AG08396 (cell line): ENCODE results near the gene RASL10A.

Experiments used
- DNase-seq: peaks from one replicate; pipeline ENCODE4 v3.0.0; 2012; ENCODE audit warnings: low spot score, mixed read lengths

RASL10A gene

GRCh38 chr22:29305836-29306174, 9.7 kb downstream of the RASL10A start:
- no peak for DNase-seq

DNA sequence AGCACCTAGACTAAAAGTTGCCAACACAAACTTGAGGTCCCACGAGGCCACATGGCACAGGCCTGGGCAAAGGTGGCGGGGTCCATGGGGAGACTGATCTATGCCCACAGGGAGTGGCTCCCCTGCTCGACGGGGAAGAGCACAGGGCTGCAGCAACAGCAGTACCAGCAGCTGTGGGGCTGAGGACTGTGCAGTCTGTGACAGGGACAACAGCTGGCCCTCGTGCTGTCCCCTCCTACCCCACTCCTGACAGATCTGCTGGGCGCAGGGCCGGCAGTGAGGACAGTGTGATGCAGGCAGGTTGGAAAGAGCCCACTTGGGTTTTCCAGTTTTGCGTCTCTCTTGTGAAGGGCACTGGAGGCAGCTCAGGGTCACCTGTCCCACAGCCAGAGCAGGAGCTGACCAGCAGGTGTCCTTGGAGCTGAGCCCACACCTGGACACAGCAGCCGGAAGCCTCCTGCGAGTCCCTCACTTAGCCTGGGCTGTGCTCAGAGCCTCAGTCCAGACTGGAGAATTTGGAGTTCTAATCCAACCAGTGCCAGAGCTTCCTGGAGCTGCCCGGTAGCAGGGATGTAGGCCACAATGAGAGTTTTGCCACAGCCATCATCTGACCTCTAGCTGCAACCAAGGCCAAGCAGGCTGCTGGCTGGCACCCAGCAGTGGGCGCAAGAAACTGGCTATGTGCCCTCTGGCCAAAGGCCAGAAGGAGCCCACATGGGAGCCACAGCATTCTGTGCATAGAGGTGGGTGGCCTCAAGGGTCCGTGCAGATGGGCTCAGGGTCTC, 12.6 kb downstream of the RASL10A start:
- DNase-seq, result no peak

DNA sequence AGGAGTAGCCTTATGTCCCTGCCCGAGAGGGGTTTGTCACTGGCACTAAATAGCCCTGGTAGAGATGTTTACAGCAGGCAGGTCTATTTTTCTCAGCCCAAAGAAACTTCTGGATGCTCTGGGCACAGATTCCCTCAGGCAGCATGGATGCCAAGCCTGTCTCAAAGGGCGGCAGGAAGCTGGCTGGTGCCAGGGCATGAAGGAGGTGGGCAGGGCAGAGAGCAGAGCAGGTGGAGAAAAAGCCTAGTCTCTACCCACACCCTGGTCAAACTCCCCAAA, 13.2 kb downstream of the RASL10A start:
- no peak for DNase-seq

DNA sequence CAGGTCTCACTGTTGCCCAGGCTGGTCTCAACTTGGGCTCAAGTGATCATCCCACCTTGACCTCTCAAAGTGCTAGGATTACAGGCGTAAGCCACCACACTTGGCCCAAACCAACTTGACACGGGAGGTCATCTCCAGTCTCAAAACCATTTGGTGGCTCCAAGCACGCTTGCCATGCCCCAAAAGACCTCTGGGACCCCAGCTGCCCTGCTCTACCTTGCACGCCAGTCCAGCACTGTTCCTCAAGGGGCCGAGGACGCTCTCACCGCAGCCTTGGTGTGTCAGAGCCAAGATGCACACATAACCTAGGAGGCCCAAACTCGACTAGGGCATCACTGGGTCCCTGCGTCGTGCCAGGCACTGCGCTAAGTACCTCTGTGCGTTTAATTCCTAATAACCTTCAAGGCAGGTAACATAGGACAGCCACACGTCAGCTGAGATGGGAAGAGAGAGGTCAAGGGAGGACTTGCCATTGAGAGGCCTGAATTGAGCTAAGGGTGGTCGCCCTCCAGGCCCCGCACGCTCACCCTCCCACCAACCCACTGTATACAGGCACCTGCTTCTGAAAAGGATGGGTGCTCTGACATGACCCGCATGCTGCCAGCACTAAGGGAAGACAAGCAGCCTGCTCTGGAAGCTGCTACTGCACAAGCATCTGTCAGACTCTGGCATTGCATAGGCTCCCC, 13.6 kb downstream of the RASL10A start:
- no peak for DNase-seq

DNA sequence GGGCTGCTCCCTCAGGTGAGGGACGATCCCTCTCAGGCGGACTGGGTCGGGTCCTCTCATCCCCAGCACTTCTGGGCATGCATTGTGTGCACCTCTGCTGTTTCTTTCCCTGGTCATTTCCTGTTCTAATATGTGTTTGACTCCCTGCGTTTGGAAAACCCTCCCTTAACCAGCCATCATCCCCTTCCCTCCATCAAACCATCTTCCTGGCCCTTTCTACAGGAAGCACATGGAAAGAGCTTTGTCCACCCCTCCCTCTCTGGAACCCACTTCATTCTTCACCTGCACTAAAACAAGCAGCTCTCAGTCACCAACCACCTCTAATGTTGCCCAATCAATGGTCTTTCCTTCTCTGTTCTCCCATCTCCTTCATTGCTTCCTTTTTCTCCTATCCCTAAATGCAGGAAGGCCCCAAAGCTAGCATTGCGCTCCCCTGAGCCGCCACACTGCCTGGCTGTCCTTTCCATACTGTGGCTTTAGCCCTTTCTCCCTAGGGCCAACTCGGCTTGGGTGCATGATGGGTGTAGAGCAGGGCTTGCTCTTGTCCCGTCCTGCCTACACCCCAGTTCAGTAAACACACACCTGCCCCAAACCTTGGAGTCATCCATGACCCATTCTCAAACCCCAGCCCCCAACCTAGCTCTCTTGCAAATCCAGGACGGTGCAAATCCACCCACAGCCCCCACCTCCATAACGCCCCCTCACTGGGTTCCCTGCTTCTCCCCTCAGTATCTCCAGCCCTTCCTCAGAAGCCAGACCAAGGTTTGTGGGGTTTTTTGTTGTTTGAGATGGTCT, 14.5 kb downstream of the RASL10A start:
- DNase-seq, result no peak

- no peak for DNase-seq
Measured at GRCh38 chr22:29300467-29300806, 15.1 kb downstream of the RASL10A start.

DNA sequence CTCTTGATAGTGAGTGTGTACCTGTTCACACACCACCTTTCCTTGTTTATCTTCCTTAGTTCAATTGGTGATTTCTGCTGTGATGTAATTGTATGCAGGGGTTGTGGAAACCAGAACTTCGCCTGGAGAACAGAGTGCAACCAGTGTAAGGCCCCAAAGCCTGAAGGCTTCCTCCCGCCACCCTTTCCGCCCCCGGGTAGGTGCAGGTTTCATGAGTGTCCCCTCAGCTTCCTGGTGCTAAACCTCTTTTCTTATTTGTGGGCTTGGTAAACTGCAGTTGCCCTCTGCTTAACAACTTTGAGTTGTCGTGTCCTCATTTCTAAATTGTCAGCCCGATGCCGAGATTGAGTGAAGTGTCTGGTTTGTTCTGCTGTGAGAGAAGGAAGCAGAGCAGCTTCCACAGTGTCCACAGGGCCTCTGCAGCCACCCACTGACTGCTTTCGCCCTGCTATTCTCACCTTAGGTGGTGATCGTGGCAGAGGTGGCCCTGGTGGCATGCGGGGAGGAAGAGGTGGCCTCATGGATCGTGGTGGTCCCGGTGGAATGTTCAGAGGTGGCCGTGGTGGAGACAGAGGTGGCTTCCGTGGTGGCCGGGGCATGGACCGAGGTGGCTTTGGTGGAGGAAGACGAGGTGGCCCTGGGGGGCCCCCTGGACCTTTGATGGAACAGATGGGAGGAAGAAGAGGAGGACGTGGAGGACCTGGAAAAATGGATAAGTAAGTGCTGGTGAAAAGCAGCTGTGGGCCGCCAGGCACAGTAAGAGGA, 16.2 kb downstream of the RASL10A start:
- DNase-seq, result no peak

DNA sequence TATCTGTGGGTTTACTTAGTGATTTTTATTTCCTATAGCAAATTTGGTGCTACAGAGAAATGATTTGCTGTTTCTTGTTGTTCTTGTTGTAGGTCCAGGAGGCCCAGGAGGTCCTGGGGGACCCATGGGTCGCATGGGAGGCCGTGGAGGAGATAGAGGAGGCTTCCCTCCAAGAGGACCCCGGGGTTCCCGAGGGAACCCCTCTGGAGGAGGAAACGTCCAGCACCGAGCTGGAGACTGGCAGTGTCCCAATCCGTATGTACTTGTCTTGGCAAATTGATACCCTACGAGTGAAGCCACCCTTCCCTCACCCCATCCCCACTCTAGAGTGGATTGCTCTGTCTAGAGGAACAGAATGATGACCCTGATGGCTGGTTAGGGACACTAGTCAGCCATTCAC, 16.9 kb downstream of the RASL10A start:
- DNase-seq, result no peak

DNA sequence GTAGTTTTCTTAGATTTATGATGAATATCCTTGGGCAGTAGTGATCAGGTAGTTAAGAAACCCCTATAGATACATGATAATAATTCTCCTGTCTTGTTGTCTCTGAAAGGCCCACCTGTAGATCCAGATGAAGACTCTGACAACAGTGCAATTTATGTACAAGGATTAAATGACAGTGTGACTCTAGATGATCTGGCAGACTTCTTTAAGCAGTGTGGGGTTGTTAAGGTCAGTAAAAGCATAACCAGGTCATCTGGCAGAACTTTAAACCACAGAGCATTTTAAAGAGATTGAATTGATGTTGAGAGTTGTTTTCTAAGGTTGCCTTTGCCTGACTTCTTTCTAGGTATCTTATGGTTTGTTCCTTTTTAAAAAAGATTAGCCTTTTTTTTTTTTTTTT, 23.1 kb downstream of the RASL10A start:
- no peak for DNase-seq

DNA sequence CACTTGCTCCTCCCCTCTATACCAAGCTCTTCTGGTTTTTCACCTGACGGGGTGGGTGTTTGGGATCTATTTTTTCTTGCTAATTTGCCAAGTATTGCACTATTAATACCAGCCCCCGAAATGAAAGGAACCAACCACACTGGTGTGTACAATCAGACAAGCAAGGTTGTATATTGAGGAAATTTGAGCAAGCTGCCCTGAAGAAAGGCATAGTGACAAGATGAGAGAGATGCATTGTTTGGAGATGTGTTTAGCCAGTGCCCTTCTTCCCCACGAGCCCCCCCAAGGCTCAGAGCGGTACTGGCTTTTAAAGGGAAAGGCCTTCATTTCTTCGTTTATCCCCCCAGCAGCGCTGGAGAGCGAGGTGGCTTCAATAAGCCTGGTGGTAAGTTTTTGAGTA, 24.3 kb downstream of the RASL10A start:
- DNase-seq, result no peak

- no peak for DNase-seq
Measured at GRCh38 chr22:29290061-29290460, 25.4 kb downstream of the RASL10A start.

DNA sequence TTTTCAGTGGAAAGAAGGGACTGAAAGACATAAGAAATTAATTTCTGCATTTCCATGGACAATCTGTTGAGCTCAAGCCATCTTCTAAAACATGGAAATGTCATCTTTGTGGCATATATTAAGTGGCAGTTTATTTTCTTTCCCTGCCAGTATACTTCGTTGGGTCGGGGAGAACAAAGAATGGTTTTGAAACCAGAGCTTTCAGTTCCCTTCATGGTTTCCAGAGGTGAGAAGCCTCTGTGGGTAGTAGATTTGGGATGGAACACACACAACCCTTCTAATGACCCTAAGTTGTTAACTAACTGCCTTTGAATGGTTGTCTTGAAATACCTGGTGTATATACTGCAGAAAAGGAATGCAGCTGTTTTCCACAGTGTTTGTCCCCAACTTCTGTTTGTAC, 26.7 kb downstream of the RASL10A start:
- DNase-seq, result no peak

- DNase-seq, result no peak
Measured at GRCh38 chr22:29284196-29284595, 31.3 kb downstream of the RASL10A start.

- DNase-seq, result no peak
Measured at GRCh38 chr22:29277927-29278326, 37.6 kb downstream of the RASL10A start.

- DNase-seq, result no peak
Measured at GRCh38 chr22:29275819-29276565, 39.5 kb downstream of the RASL10A start.

GRCh38 chr22:29275167-29275566, 40.3 kb downstream of the RASL10A start:
- no peak for DNase-seq

DNA sequence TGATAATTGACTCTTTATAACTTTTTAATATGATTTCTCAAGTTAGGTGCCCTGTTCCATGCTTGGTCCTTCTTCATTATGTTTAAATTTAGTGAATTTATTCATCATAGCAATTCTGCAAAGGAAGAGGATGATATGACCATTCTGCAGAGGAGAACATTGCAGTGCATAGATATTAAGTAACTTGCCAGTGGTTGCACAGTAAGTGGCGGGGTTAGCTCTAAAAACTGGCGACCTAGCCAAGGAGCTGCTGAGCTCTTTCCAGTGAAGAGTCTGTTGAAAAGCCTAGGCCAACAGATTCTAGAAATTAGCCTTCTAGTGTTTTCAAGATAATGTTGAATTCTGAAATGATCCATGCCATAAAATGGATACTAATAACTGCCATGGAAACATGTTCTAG, 42.9 kb downstream of the RASL10A start:
- no peak for DNase-seq

- DNase-seq, result no peak
Measured at GRCh38 chr22:29270475-29271271, 44.8 kb downstream of the RASL10A start.

- no peak for DNase-seq
Measured at GRCh38 chr22:29269731-29270474, 45.6 kb downstream of the RASL10A start.

GRCh38 chr22:29269230-29269604, 46.3 kb downstream of the RASL10A start:
- DNase-seq, result no peak
